Omental fat pad (tissue), 4 donors: ENCODE results near the gene RNF6. TPM values are rescaled to one million over a fixed set of nuclear protein-coding genes. Genes with fewer than 3 reads are reported as not detected.

Source experiments
- ATAC-seq: fragments of 150-250 bp; one replicate; pipeline ENCODE4 v1.9.1; 2016; ENCODE audit warnings: mild to moderate bottlenecking, moderate library complexity; ENCODE audit not compliant: low FRiP score
- DNase-seq: peaks from one replicate; pipeline ENCODE4 v3.0.0-alpha.2; 2019; ENCODE audit warnings: low spot score
- total RNA-seq, 4 donors: library from RNA; depleted of rRNA; stranded (reverse); fragments of >200 nt; gene quantifications; one replicate each; pipeline ENCODE4 v1.1.0, GENCODE V29; 2016
- TF ChIP-seq, protein P1 (sequence below), 3 donors: fragments of 450-650 bp; IDR thresholded peaks; one replicate each; pipeline ENCODE4 v1.5.1; 2016 to 2017; ENCODE audit warnings: antibody characterized with exemption in 3 of 3, mild to moderate bottlenecking in 3 of 3, moderate library complexity in 2 of 3

Gene RNF6
- total RNA-seq, 4 donors from 2014 or later = 27.0 to 33.7 (median 27.5) TPM

DNA sequence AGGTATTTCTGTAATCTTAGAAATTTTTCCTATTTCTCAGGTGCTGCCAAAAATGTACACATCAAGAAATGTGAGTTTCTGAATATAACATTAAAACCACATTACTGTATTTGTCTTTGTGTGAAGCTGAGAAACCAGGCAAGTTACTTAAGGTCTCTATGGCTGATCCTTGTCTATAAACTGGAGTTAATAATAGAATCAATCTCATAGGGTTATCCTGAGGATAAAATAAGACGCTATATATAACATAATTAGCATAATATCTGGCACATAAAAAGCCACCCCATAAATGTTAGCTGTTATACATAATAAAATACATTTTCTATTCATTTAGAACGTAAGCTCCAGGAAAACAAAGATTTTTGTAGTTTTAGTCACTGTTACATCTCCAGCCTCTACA is 6.1 kb downstream of the RNF6 start:
- ATAC-seq (no peak), DNase-seq (no peak)
- TF ChIP-seq, protein P1, sequence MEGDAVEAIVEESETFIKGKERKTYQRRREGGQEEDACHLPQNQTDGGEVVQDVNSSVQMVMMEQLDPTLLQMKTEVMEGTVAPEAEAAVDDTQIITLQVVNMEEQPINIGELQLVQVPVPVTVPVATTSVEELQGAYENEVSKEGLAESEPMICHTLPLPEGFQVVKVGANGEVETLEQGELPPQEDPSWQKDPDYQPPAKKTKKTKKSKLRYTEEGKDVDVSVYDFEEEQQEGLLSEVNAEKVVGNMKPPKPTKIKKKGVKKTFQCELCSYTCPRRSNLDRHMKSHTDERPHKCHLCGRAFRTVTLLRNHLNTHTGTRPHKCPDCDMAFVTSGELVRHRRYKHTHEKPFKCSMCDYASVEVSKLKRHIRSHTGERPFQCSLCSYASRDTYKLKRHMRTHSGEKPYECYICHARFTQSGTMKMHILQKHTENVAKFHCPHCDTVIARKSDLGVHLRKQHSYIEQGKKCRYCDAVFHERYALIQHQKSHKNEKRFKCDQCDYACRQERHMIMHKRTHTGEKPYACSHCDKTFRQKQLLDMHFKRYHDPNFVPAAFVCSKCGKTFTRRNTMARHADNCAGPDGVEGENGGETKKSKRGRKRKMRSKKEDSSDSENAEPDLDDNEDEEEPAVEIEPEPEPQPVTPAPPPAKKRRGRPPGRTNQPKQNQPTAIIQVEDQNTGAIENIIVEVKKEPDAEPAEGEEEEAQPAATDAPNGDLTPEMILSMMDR (IDR thresholded peaks at IDR 0.05) = no peak

- no peak for DNase-seq
- ATAC-seq = no peak
- TF ChIP-seq, protein P1 (IDR thresholded peaks at IDR 0.05) = no peak
Observed at GRCh38 chr13:26213982-26214381, 8.1 kb downstream of the RNF6 start.

DNA sequence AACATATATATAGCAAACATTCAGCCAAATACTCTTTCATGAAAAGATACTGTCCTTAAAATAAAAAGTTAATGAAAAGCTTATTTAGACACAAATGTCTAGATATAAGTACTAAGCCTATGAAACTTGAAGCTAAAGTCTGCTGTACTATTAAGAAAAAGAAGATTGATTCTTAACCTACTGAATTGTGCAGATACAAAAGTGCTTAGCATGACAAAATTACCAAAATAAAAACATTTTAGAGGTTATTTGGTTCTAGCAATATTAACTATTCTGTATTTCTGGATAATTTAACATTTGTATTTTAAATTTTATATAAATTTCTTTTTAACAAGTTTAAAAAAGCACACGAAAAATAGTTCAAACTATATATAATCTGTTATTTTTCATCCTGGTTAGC is 8.8 kb downstream of the RNF6 start:
- TF ChIP-seq, protein P1 (IDR thresholded peaks at IDR 0.05) = no peak
- DNase-seq = no peak
- ATAC-seq = no peak

DNA sequence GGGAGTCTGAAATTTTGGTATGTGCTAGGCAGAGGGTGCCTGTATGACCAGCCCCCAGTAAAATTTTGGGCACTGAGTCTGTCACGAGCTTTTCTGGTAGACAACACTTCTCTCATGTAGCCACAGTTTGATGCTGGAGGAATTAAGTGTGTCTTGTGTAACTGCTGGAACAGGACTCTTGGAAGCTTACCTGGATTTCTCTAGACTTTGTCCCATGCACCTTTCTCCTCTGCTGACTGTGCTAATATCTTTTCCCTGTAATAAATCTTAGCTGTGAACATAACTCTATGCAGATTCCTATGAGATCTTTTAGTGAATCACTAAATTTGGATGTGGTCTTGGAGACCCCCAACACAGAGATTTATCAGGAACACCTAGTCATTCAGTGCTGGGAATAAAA is 13.8 kb downstream of the RNF6 start:
- TF ChIP-seq, protein P1 (IDR thresholded peaks at IDR 0.05) = no peak
- DNase-seq = no peak
- no peak for ATAC-seq

GRCh38 chr13:26202365-26202972 is 19.6 kb downstream of the RNF6 start:
- ATAC-seq (no peak), DNase-seq (no peak)
- TF ChIP-seq, protein P1 (IDR thresholded peaks at IDR 0.05) = no peak

GRCh38 chr13:26200811-26201210 is 21.3 kb downstream of the RNF6 start:
- no peak for DNase-seq
- no peak for ATAC-seq
- TF ChIP-seq, protein P1 (IDR thresholded peaks at IDR 0.05) = no peak

- no peak for ATAC-seq
- no peak for DNase-seq
- TF ChIP-seq, protein P1 (IDR thresholded peaks at IDR 0.05) = no peak
Observed at GRCh38 chr13:26198116-26198515, 24.0 kb downstream of the RNF6 start.
